T-helper 9 cell (primary cell): Measurements from ENCODE around the gene DNAAF5.
"Not testable (repeated sequence)": the region's sequence is repeated elsewhere in the genome, so short reads cannot be mapped to it uniquely, and the experiment has no call there.

Experiments used
- DNase-seq: peaks from one replicate; pipeline ENCODE4 v3.0.0-alpha.2; 2020

The DNAAF5 gene

GRCh38 chr7:784971-785370 lies 58.5 kb downstream of the DNAAF5 start:
- DNase-seq, result no peak

- no peak for DNase-seq
These were observed 58.9 kb downstream of the DNAAF5 start for GRCh38 chr7:785416-785815.

DNA sequence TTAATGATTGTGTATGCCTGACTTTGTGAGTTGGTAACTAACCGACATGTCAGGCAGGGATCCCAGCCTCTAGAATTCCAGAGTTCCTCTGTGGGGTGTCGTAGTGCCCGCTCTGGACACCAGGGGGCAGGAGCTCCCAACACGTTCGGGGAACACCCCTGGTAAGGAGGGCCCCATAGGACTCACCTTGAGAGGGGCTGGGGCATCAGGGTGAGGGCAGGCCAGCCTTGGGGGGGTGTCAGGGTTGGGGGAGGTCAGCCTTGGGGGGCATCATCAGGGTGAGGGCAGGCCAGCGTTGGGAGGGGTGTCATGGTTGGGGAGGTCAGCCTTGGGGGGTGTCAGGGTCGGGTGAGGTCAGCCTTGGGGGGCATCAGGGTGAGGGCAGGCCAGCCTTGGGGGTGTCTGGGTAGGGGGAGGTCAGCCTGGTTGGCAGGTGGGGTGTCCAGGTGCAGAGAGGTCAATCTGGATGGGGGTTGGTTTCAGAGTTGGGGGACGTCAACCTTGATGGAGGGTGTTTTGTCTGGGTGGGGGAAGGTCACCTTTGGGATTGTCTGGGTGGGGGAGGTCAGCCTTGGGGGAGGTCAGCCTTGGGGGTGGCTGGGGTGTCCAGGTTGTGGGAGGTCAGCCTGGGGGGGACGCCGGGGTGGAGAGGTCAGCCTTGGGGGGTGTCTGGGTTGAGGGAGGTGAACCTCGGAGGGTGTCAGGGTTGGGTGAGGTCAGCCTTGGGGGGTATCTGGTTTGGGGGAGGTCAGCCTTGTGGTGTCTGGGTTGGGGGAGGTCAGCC lies 60.2 kb downstream of the DNAAF5 start:
- DNase-seq, result peak; percentile 69

- no peak for DNase-seq
These were observed 61.1 kb downstream of the DNAAF5 start for GRCh38 chr7:787332-788240.

DNA sequence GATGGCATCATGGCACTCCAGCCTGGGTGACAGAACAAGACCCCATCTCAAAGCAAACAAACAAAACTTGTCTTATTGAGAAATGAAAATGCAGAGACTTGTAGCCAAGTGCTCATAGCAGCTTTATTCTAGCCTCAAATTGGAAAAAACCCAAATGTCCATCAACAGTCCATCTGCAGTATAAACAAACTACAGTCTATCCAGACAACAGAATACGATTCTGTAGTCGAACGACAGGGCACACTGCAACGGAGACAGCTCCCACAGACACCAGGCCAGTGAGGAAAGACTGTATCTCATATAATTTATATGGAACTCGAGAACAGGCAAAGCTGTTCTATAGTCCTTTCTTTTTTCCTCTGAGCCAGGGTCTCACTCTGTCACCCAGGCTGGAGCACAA lies 65.0 kb downstream of the DNAAF5 start:
- DNase-seq, result no peak

DNA sequence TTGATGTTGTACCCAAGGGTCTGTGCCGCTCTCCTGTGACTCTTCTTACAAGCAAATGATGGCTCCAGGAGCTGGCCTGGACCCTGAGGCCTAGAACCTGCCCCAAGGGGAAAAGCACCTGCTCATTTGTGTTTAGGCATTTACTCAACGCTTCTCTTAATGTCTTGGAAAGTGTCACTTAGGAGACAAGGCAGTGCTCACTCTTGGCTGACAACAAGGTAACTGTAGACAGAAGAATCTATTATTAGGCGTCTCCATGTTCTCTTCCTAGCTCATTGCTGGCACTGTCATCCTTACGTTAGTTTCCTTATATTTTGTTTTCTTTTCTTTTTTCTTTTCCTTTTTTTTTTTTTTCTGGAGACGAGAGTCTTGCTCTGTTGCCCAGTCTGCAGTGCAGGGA lies 67.7 kb downstream of the DNAAF5 start:
- DNase-seq, result no peak

GRCh38 chr7:794671-795329 lies 68.3 kb downstream of the DNAAF5 start:
- DNase-seq, result no peak

GRCh38 chr7:796434-797169 lies 70.1 kb downstream of the DNAAF5 start:
- not testable (repeated sequence) for DNase-seq

DNA sequence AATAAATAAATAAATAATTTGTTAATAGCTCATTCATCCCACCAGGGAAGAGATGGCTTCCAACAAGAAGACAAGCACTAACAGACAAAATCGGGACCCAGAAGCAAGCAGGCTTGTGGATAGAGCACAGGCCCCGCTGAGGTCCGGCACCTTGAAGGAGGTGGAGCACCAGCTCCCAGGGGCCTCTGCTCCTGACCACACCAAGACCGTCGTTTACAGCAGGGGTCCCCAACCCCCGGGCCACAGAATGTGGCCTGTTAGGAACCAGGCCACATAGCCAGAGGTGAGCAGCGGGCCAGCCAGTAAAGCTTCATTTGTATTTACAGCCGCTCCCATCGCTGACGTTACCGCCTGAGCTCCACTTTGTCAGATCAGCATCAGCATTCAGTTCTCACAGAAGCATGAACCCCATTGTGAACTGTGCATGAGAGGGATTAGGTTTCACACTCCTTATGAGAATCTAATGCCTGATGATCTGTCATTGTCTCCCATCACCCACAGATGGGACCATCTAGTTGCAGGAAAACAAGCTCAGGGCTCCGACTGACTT lies 72.5 kb downstream of the DNAAF5 start:
- no peak for DNase-seq

- no peak for DNase-seq
These were observed 74.2 kb downstream of the DNAAF5 start for GRCh38 chr7:800692-801091.

GRCh38 chr7:801351-801750 lies 74.9 kb downstream of the DNAAF5 start:
- not testable (repeated sequence) for DNase-seq

DNA sequence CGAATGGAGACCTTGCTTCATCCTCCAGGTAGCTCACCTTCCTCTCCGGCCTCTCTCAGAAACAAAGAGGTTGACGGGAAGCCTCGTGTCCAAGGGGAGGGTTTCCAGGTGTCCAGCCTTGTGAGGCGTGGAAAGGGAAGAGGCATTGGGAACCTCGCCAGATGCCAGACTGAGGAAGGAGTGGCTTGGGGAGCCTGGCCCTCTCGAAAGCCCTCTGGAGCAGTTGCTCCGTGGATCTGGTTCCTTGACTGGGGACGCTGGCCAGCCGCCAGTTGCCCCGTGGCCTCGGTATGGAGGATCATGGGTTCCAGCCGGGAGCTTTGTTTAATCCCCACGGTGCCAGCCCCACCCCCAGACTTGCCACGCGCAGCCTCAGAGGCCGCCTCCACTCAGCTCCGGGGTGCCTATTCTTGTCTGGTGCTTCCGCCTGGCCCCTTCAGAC lies 75.5 kb downstream of the DNAAF5 start:
- DNase-seq, result no peak

DNA sequence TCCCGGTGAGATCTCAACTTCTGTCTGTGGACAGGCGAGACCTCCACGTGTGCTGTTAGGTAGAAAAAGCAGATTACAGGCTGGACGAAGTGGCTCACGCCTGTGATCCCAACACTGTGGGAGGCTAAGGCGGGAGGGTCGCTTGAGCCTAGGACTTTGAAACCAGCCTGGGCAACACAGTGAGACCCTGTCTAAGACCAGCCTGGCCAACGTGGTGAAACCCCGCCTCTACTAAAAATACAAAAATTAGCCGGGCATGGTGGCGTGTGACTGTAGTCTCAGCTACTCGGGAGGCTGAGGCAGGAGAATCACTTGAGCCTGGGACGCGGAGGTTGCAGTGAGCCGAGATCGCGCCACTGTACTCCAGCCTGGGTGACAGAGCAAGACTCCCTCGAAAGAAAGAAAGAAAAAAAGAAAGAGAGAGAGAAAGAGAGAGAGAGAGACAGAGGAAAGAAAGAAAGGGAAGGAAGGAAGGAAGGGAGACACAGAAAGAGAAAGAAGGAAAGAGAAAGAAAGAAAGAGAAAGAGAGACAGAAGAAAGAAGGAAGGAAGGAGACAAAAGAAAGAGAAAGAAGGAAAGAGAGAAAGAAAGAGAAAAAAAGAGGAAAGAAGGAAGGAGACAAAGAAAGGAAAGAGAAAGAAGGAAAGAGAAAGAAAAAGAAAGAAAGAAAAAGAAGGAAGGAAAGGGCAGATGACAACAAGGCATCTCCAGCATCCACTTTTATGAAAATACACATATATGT lies 76.2 kb downstream of the DNAAF5 start:
- no peak for DNase-seq

- DNase-seq, result no peak
These were observed 76.7 kb downstream of the DNAAF5 start for GRCh38 chr7:803243-803635.

DNA sequence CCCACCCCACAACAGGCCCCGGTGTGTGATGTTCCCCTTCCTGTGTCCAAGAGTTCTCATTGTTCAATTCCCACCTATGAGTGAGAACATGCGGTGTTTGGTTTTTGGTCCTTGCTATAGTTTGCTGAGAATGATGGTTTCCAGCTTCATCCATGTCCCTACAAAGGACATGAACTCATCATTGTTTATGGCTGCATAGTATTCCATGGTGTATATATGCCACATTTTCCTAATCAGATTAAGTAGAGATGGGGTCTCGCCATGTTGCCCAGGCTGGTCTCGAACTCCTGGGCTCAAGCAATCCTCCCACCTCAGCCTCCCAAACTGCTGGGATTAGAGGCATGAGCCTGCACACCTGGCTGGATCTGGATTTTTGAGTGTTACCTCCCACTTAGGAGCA lies 77.3 kb downstream of the DNAAF5 start:
- DNase-seq, result not testable (repeated sequence)

DNA sequence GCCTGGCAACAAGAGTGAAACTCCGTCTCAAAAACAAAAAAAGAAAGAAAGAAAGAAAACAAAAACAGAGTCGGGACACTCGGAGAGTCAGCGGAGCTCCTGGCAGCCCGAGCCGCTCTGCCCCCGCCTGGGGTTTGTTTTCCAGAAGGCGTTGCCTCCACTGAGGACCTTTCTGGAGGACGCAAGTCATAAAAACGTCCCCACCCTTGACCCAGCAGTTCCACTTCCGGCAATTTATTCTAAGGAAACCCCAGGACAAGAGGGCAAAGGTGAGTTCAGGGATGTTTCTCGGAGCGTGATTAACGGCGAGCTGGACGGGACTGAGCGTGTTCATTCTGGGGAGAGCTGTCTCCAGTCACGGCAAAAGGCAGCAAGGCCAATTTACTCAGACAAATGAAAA lies 78.8 kb downstream of the DNAAF5 start:
- DNase-seq, result no peak

- DNase-seq, result peak; percentile 18
These were observed 89.1 kb downstream of the DNAAF5 start for GRCh38 chr7:815284-816216.

GRCh38 chr7:816300-816750 lies 89.8 kb downstream of the DNAAF5 start:
- peak; percentile 94 for DNase-seq

- DNase-seq, result peak; percentile 16
These were observed 90.5 kb downstream of the DNAAF5 start for GRCh38 chr7:816751-817671.
